Neural cell (in vitro differentiated cells): ENCODE measurements around the gene STYK1.

ENCODE experiments used
- EP300 ChIP-seq: fragments of 450-650 bp; conservative IDR thresholded peaks from 2 replicates; pipeline ENCODE4 v1.6.1; 2014; ENCODE audit warnings: antibody characterized with exemption, mild to moderate bottlenecking, moderate library complexity; ENCODE audit not compliant: poor library complexity, severe bottlenecking
- EZH2 ChIP-seq: fragments of 200-600, 300-800 bp; shearing (Covaris generic), sonication (generic); IDR thresholded peaks from 2 replicates; pipeline ENCODE4 v1.6.1; 2014; ENCODE audit warnings: antibody characterized with exemption, low read length, borderline replicate concordance, mild to moderate bottlenecking; ENCODE audit not compliant: insufficient read depth, poor library complexity, severe bottlenecking
- POLR2AphosphoS5 ChIP-seq: IDR thresholded peaks from 2 replicates; pipeline ENCODE4 v1.6.1; 2012
- SMC3 ChIP-seq: fragments of 450-650 bp; conservative IDR thresholded peaks from 2 replicates; pipeline ENCODE4 v1.6.1; 2014; ENCODE audit warnings: antibody characterized with exemption, mild to moderate bottlenecking, moderate library complexity; ENCODE audit not compliant: poor library complexity

GRCh38 chr12:10613349-10614055 is 60.4 kb downstream of the STYK1 start, which contains the start of gene MAGOHB:
- TF ChIP-seq EZH2 (no peak), POLR2AphosphoS5 (peak; percentile 92), EP300 (peak; percentile 81), SMC3 (peak; percentile 41)
